GM12891 (cell line): ENCODE data around the gene SETD1B.

Source experiments
- POLR2A ChIP-seq: IDR thresholded peaks from 2 replicates; pipeline ENCODE4 v1.6.1; 2011; ENCODE audit warnings: low read depth, low read length, control low read depth
- POLR2AphosphoS5 ChIP-seq: IDR thresholded peaks from 2 replicates; pipeline ENCODE4 v1.6.1; 2011; ENCODE audit warnings: low read depth, low read length, control low read depth
- POU2F2 ChIP-seq: IDR thresholded peaks from 2 replicates; pipeline ENCODE4 v1.6.1; 2011; ENCODE audit warnings: low read depth, mild to moderate bottlenecking, control low read depth, low read length, moderate library complexity
- TAF1 ChIP-seq: IDR thresholded peaks from 2 replicates; pipeline ENCODE4 v1.6.1; 2011; ENCODE audit warnings: low read depth, low read length, control low read depth

DNA sequence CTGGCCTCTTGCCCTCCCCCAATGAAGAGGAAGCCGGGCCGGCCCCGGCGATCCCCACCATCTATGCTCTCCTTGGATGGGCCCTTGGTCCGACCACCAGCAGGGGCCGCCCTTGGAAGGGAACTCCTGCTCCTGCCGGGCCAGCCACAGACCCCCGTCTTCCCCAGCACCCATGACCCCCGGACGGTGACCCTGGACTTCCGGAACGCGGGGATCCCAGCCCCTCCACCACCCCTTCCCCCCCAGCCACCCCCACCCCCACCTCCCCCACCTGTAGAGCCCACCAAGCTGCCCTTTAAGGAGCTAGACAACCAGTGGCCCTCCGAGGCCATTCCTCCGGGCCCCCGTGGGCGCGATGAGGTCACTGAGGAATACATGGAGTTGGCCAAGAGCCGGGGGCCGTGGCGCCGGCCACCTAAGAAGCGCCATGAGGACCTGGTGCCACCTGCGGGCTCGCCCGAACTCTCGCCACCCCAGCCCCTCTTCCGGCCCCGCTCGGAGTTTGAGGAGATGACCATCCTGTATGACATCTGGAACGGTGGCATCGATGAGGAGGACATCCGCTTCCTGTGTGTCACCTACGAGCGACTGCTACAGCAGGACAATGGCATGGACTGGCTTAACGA, 19.4 kb downstream of the SETD1B start:
- TF ChIP-seq POU2F2 (no peak), TAF1 (no peak), POLR2A (no peak), POLR2AphosphoS5 (no peak)
